ENCODE data around the gene SLC15A1. TPM values are rescaled to one million over a fixed set of nuclear protein-coding genes. Genes with fewer than 3 reads are reported as not detected.

Gene SLC15A1
- total RNA-seq, 1 experiment from 2014 or later: not detected

Small RNA genes within 50 kb of the gene (small RNA-seq; reads per million reads assigned to genes)
- gene RN7SL60P: 0 to 0.06 reads per million in 2 experiments

Other genes starting within 250 kb of the SLC15A1 start
- 140 and 141 TPM in 2 replicates for gene STK24, start 175.6 kb downstream of the SLC15A1 start, total RNA-seq (2014; rRNA removed; shearing (Covaris generic))
- 11.5 and 12.6 TPM in 2 replicates for gene DOCK9, start 225.4 kb upstream of the SLC15A1 start, total RNA-seq (2014; rRNA removed; shearing (Covaris generic))

All from NCI-H460 (cell line).